SW 1271 (cell line): ENCODE results near the gene DCLK1.

Experiments
- DNase-seq, 2 experiments: peaks; one replicate each; lab custom pipeline; 2025; lab: John Stamatoyannopoulos, UW

Gene DCLK1

GRCh38 chr13:35744566-35745178 lies 386.5 kb downstream of the DCLK1 start:
- DNase-seq, result no peak

- no peak for DNase-seq
Observed at GRCh38 chr13:35744144-35744543, 387.0 kb downstream of the DCLK1 start.

GRCh38 chr13:35743165-35743564 lies 388.0 kb downstream of the DCLK1 start:
- DNase-seq, result no peak

DNA sequence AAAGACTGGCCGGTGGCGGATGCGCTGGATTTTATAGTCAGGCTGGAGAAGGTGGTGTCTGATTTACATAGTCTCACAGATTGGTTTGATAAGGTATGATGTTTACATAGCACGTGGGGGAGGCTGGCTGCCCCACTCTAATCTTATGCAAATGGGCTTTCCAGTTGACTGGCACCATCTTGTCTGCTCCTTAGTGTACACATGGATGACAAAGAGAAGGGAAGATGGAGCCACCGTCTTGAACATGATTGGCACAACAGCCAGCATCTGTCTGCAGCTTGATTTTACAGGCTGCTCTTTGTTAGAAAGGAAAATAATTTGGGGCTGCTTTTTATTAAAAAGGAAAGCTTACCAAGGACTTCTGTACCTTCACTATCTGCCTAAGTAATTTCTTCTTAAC lies 389.5 kb downstream of the DCLK1 start:
- DNase-seq, result no peak

DNA sequence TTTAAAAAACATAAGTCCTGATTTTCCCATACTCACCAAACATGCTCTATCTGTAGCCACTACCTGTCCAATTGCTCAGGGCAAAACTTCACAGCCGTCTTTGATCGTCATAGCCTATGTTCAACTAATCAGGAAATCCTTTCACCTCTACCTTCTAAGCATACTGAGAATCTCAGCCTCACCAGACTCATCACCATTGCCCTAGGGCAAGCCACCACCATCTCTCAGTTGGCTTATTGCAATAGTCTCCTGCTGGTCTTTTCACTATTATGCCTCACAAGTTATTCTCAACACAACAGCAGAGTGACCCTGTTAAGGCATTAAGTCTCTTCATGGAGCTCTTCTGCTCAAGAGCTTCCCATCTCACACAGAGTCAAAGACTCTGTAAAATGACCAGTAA lies 394.3 kb downstream of the DCLK1 start:
- DNase-seq, result no peak

- no peak for DNase-seq
Observed at GRCh38 chr13:35733827-35734226, 397.4 kb downstream of the DCLK1 start.

DNA sequence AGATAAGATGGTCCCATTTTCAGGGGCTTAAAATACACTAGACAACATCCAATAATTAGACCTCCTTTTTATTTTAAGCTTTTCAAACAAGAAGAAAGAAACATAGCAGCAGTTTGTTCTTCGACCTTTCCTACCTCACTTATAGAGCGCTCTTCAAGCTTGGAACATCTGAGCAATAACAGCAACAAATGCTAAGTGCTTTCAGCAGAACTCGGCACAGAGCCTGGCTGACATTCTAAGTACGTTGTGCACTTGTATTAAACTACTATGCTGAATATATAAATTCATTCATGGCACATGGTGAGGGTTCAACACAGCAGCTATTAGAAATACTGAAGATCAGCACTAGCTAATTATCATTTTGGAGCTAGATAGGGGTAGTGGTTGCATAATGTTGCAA lies 398.6 kb downstream of the DCLK1 start:
- no peak for DNase-seq

DNA sequence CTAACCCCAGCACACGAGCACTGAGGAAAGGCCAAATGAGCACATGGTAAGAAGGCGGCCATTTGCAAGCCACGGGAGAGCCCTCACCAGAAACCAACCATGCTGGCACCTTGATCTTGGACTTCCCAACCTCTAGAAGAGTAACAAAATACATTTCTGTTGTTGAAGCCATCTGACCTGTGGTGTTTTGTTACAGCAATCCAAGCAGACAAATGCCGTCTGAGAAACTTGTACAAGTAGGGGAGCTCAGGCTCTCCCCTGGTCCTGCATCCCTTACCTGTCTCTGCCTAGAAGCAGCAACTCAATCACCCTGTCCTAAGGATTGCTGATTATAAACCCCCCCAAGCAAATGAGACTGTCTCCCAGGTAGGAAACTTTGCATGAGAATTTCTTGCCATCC lies 399.7 kb downstream of the DCLK1 start:
- no peak for DNase-seq

- DNase-seq, result no peak
Observed at GRCh38 chr13:35729926-35730627, 401.1 kb downstream of the DCLK1 start.

GRCh38 chr13:35727881-35728280 lies 403.3 kb downstream of the DCLK1 start:
- no peak for DNase-seq

DNA sequence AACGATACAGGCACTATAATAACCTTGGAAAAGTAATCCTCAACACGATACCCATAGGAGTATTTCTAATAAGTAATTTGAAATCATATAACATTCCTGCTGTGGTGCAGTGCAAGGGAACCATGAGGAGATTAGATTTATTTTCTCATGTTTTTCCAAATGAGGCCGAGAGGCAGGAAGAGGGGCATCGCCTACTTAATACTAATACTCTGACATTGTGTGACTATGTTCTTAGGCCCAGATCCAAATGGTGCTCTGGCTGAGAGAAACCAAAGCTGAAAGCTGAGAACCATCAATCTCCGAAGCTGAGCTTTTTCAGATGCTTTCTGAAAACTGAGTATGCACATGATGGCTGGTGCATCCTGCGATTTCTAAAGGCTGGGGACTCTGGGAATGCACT lies 406.7 kb downstream of the DCLK1 start:
- no peak for DNase-seq

- no peak for DNase-seq
Observed at GRCh38 chr13:35723821-35724220, 407.4 kb downstream of the DCLK1 start.

- DNase-seq, result no peak
Observed at GRCh38 chr13:35723053-35723461, 408.1 kb downstream of the DCLK1 start.

GRCh38 chr13:35722458-35723052 lies 408.6 kb downstream of the DCLK1 start:
- DNase-seq, result no peak

DNA sequence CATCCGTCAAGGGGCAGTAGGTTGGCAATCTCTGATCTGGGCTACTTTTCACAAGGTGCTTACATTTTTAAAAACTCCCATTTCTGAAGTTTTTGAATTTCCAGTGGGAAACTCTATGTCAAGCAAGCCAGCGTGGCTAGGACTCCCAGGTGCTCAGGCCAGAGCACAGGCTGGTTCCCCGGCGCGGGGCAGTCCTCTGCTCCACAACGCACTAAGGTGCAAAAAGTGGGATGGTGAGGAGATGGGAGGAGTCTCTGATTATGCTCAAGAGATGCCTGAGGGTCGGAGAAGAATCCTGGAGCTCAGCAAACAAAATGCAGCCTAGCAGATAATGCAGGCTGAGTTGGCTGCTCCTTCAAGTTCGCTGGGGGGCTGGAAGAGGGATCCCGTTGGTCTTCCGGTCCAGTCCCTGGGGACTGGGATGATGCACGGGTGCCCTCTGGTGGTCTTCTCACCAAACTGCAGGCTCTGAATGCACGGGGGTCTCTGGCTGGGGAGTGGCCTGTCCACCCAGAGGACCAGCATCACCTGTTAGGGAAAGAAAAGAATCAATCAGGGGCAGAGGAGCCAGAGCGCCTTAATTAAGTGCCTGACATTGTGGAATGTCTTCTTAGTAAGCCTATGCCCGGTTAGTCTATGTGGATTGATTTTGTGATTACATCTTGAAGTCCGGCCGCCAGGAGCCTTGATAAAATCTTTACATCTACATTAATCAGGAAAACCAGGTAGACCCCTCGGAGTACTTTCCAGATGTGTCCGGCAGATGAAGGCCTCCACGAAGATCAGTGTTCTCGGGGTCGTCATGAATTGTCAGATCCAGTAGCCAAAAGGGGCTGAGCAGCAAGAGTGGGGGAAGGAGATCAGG lies 410.3 kb downstream of the DCLK1 start:
- DNase-seq, result peak; percentile 1 to 25

- DNase-seq, result no peak
Observed at GRCh38 chr13:35720290-35720689, 410.9 kb downstream of the DCLK1 start.
